Measurements from ENCODE around the gene MYO16. TPM values are rescaled to one million over a fixed set of nuclear protein-coding genes. Genes with fewer than 3 reads are reported as not detected.

The MYO16 gene
- total RNA-seq, 1 experiment from 2014 or later: 0.49 TPM

- H3K4me1 ChIP-seq (ENCODE audit: insufficient read depth, low read length, poor library complexity, severe bottlenecking): no peaks in the 10 kb centered on the region
- ChIA-PET CTCF (interaction anchor here (0.7 kb wide), 1 partner anchor 115 kb away, joined by 6 read pairs; no protein-coding TSS in a partner anchor), POLR2A (ENCODE audit: low non-redundant PET) (no interaction called here)
- no peak overlapping the region for H3K27ac ChIP-seq (ENCODE audit: low read depth, low read length, poor library complexity, severe bottlenecking)
- intact Hi-C loops (cut with micrococcal nuclease; ENCODE audit: unreplicated experiment): no loop called here
- peak; percentile 18 for DNase-seq (ENCODE audit: low spot score)
- H3K36me3 ChIP-seq (ENCODE audit: insufficient read depth, low read length, poor library complexity, severe bottlenecking): no peaks in the 10 kb centered on the region
- H3K9me3 ChIP-seq (ENCODE audit: low read depth, low read length, poor library complexity, severe bottlenecking): no peaks in the 10 kb centered on the region
- no peak overlapping the region for H3K4me3 ChIP-seq (ENCODE audit: low read depth, low read length, poor library complexity, severe bottlenecking)
- no TSS peak for BruUV-seq (replicated peaks)
- no peak for TF ChIP-seq EZH2 (IDR thresholded peaks at IDR 0.05; ENCODE audit: borderline replicate concordance, low read depth, low read length, poor library complexity, severe bottlenecking)
- no peak for TF ChIP-seq CTCF (conservative IDR thresholded peaks at IDR 0.05; ENCODE audit: low read depth, low read length)
- no peaks in the 10 kb centered on the region for H3K27me3 ChIP-seq (replicated peaks; ENCODE audit: insufficient read depth, low read depth, low read length, poor library complexity)
These were observed 381.5 kb downstream of the MYO16 start for GRCh38 chr13:109010912-109011311.

- Histone ChIP-seq H3K27ac (ENCODE audit: low read depth, low read length, poor library complexity, severe bottlenecking) (no peak overlapping the region), H3K9me3 (ENCODE audit: low read depth, low read length, poor library complexity, severe bottlenecking) (no peaks in the 10 kb centered on the region), H3K4me1 (ENCODE audit: insufficient read depth, low read length, poor library complexity, severe bottlenecking) (no peaks in the 10 kb centered on the region), H3K27me3 (replicated peaks; ENCODE audit: insufficient read depth, low read depth, low read length, poor library complexity) (no peaks in the 10 kb centered on the region), H3K4me3 (ENCODE audit: low read depth, low read length, poor library complexity, severe bottlenecking) (no peak overlapping the region), H3K36me3 (ENCODE audit: insufficient read depth, low read length, poor library complexity, severe bottlenecking) (no peaks in the 10 kb centered on the region)
- TF ChIP-seq CTCF (conservative IDR thresholded peaks at IDR 0.05; ENCODE audit: low read depth, low read length): no peak
- no TSS peak for BruUV-seq (replicated peaks)
- DNase-seq (ENCODE audit: low spot score): no peak
- ChIA-PET POLR2A (ENCODE audit: low non-redundant PET) (no interaction called here), CTCF (no interaction called here)
- intact Hi-C loops (cut with micrococcal nuclease; ENCODE audit: unreplicated experiment): no loop called here
These were observed 382.7 kb downstream of the MYO16 start for GRCh38 chr13:109012115-109012514.

- ChIA-PET CTCF (no interaction called here), POLR2A (ENCODE audit: low non-redundant PET) (no interaction called here)
- Histone ChIP-seq H3K27me3 (replicated peaks; ENCODE audit: insufficient read depth, low read depth, low read length, poor library complexity) (no peaks in the 10 kb centered on the region), H3K4me3 (ENCODE audit: low read depth, low read length, poor library complexity, severe bottlenecking) (no peak overlapping the region), H3K36me3 (ENCODE audit: insufficient read depth, low read length, poor library complexity, severe bottlenecking) (no peaks in the 10 kb centered on the region), H3K27ac (ENCODE audit: low read depth, low read length, poor library complexity, severe bottlenecking) (no peak overlapping the region), H3K9me3 (ENCODE audit: low read depth, low read length, poor library complexity, severe bottlenecking) (no peaks in the 10 kb centered on the region), H3K4me1 (ENCODE audit: insufficient read depth, low read length, poor library complexity, severe bottlenecking) (no peaks in the 10 kb centered on the region)
- BruUV-seq (replicated peaks): no TSS peak
- TF ChIP-seq CTCF (conservative IDR thresholded peaks at IDR 0.05; ENCODE audit: low read depth, low read length) (no peak), EZH2 (IDR thresholded peaks at IDR 0.05; ENCODE audit: borderline replicate concordance, low read depth, low read length, poor library complexity, severe bottlenecking) (no peak)
- intact Hi-C loops (cut with micrococcal nuclease; ENCODE audit: unreplicated experiment): no loop called here
- DNase-seq (ENCODE audit: low spot score): no peak
These were observed 392.1 kb downstream of the MYO16 start for GRCh38 chr13:109021558-109021957.
